Skin epidermis (tissue), 12 donors: ENCODE measurements around the gene SLC9A7.

Experiments used
- H3K27ac ChIP-seq, 21 experiments: fragments of 200-600 bp; sonication (generic) in 11 of 21; one replicate each; pipeline ENCODE4 v1.5.0; 2020; ENCODE audit warnings: mild to moderate bottlenecking in 3 of 21, inconsistent platforms in 2 of 21, moderate library complexity in 2 of 21
- H3K4me3 ChIP-seq, 7 experiments: fragments of 200-600 bp; sonication (generic) in 2 of 7; one replicate each; pipeline ENCODE4 v1.5.0; 2020; ENCODE audit warnings: inconsistent platforms in 2 of 7, mild to moderate bottlenecking in 2 of 7, moderate library complexity in 1 of 7

The SLC9A7 gene

GRCh38 chrX:46624090-46624786 is 134.7 kb downstream of the SLC9A7 start:
- Histone ChIP-seq H3K4me3 (no peak overlapping the region), H3K27ac (no peak overlapping the region)

GRCh38 chrX:46621572-46621971 is 137.3 kb downstream of the SLC9A7 start:
- H3K4me3 ChIP-seq, result no peak overlapping the region

GRCh38 chrX:46620505-46620904 is 138.4 kb downstream of the SLC9A7 start:
- H3K4me3 ChIP-seq, result no peak overlapping the region
- H3K27ac ChIP-seq, result no peak overlapping the region

More at GRCh38 chrX:46621572-46621971, 137.3 kb downstream of the SLC9A7 start:
- no peak overlapping the region for H3K27ac ChIP-seq

GRCh38 chrX:46618947-46619346 is 140.0 kb downstream of the SLC9A7 start:
- H3K27ac ChIP-seq, result no peak overlapping the region

GRCh38 chrX:46617906-46618305 is 141.0 kb downstream of the SLC9A7 start:
- Histone ChIP-seq H3K4me3 (no peak overlapping the region), H3K27ac (no peak overlapping the region)

More at GRCh38 chrX:46618947-46619346, 140.0 kb downstream of the SLC9A7 start:
- H3K4me3 ChIP-seq, result no peak overlapping the region

- peak overlapping the region in 1 of 21 experiments; percentile 29 for H3K27ac ChIP-seq
- H3K4me3 ChIP-seq, result no peak overlapping the region
Measured at GRCh38 chrX:46611658-46612362, 147.1 kb downstream of the SLC9A7 start.

GRCh38 chrX:46610070-46610658 is 148.8 kb downstream of the SLC9A7 start:
- no peak overlapping the region for H3K4me3 ChIP-seq
- no peak overlapping the region for H3K27ac ChIP-seq

GRCh38 chrX:46607916-46608315 is 151.0 kb downstream of the SLC9A7 start:
- Histone ChIP-seq H3K27ac (no peak overlapping the region), H3K4me3 (no peak overlapping the region)

- no peak overlapping the region for H3K4me3 ChIP-seq
- no peak overlapping the region for H3K27ac ChIP-seq
Measured at GRCh38 chrX:46602468-46603102, 156.3 kb downstream of the SLC9A7 start.

GRCh38 chrX:46601283-46601682 is 157.6 kb downstream of the SLC9A7 start:
- no peak overlapping the region for H3K4me3 ChIP-seq
- no peak overlapping the region for H3K27ac ChIP-seq

GRCh38 chrX:46599051-46599560 is 159.8 kb downstream of the SLC9A7 start:
- Histone ChIP-seq H3K27ac (no peak overlapping the region), H3K4me3 (no peak overlapping the region)

- H3K4me3 ChIP-seq, result no peak overlapping the region
- H3K27ac ChIP-seq, result no peak overlapping the region
Measured at GRCh38 chrX:46597771-46598170, 161.1 kb downstream of the SLC9A7 start.

GRCh38 chrX:46597208-46597607 is 161.7 kb downstream of the SLC9A7 start:
- Histone ChIP-seq H3K4me3 (no peak overlapping the region), H3K27ac (no peak overlapping the region)

- Histone ChIP-seq H3K27ac (no peak overlapping the region), H3K4me3 (no peak overlapping the region)
Measured at GRCh38 chrX:46595084-46595483, 163.8 kb downstream of the SLC9A7 start.

- H3K27ac ChIP-seq, result no peak overlapping the region
- H3K4me3 ChIP-seq, result no peak overlapping the region
Measured at GRCh38 chrX:46589977-46590723, 168.8 kb downstream of the SLC9A7 start.

GRCh38 chrX:46588263-46588662 is 170.7 kb downstream of the SLC9A7 start:
- Histone ChIP-seq H3K27ac (peak overlapping the region in 11 of 21 experiments; percentile 18 to 79 (median 39)), H3K4me3 (no peak overlapping the region)

- Histone ChIP-seq H3K27ac (peak overlapping the region in 11 of 21 experiments; percentile 18 to 79 (median 39)), H3K4me3 (no peak overlapping the region)
Measured at GRCh38 chrX:46587753-46588171, 171.2 kb downstream of the SLC9A7 start.

- Histone ChIP-seq H3K27ac (peak overlapping the region in 6 of 21 experiments; percentile 18 to 79 (median 51)), H3K4me3 (no peak overlapping the region)
Measured at GRCh38 chrX:46587158-46587557, 171.8 kb downstream of the SLC9A7 start.

GRCh38 chrX:46584736-46585135 is 174.2 kb downstream of the SLC9A7 start:
- Histone ChIP-seq H3K27ac (no peak overlapping the region), H3K4me3 (no peak overlapping the region)
